Testis (tissue), 3 donors: ENCODE measurements around the gene WDR19. TPM values are rescaled to one million over a fixed set of nuclear protein-coding genes. Genes with fewer than 3 reads are reported as not detected.

ENCODE experiments used
- DNase-seq: peaks from one replicate; pipeline ENCODE4 v3.0.0-alpha.2; 2019
- H3K27ac ChIP-seq, 2 donors: fragments of 200-600 bp; sonication (generic); one replicate each; pipeline ENCODE4 v1.5.1; 2019
- H3K27me3 ChIP-seq: fragments of 200-600 bp; sonication (generic); one replicate; pipeline ENCODE4 v1.5.1; 2019
- H3K36me3 ChIP-seq: fragments of 200-600 bp; sonication (generic); one replicate; pipeline ENCODE4 v1.5.1; 2017; ENCODE audit warnings: low read depth; ENCODE audit errors: missing control alignments
- H3K4me1 ChIP-seq: fragments of 200-600 bp; sonication (generic); one replicate; pipeline ENCODE4 v1.5.1; 2019
- H3K4me3 ChIP-seq, 2 donors: fragments of 200-600 bp; sonication (generic); one replicate each; pipeline ENCODE4 v1.5.1; 2017 to 2019
- H3K9me3 ChIP-seq: fragments of 200-600 bp; sonication (generic); one replicate; pipeline ENCODE4 v1.5.1; 2017
- CTCF ChIP-seq, 3 experiments: fragments of 450-650 bp in 2 of 3; fragments of 200-600 bp in 1 of 3; sonication (generic) in 1 of 3; IDR thresholded peaks; one replicate each; pipeline ENCODE4 v1.5.1; 2016 to 2019; ENCODE audit warnings: antibody characterized with exemption in 3 of 3, mild to moderate bottlenecking in 2 of 3, moderate library complexity in 1 of 3
- POLR2A ChIP-seq: fragments of 450-650 bp; IDR thresholded peaks from one replicate; pipeline ENCODE4 v1.6.1; 2017; ENCODE audit warnings: antibody characterized with exemption, mild to moderate bottlenecking, moderate library complexity
- WGBS, 2 donors: methylation state at CpG; one replicate each; pipeline ENCODE4 v1.1.5; 2018; 5-methylcytosine and 5-hydroxymethylcytosine counted together
- intact Hi-C: fragments of 100-400 bp; cut with DNase I; formaldehyde crosslinking; loops from one replicate; pipeline ENCODE4 v1.15.1; 2023; ENCODE audit warnings: low total_unique reads
- polyA plus RNA-seq: library from polyadenylated mRNA; stranded (reverse); fragments of 350-450 nt; fragmentation: Illumina TruSeq; extraction: RNeasy Lipid Tissue Mini Kit (QIAGEN cat#74804); gene quantifications from one replicate; pipeline ENCODE4 v1.2.3, GENCODE V29; 2014; ENCODE audit warnings: low read depth, low replicate concordance; ENCODE audit not compliant: insufficient read depth
- total RNA-seq, 2 donors: library from RNA; depleted of rRNA; stranded (reverse); fragments of >200 nt; gene quantifications; one replicate each; pipeline ENCODE4 v1.2.3, GENCODE V29; 2016

The WDR19 gene
- total and polyA plus RNA-seq, 3 donors from 2014 or later = 44.6 to 56.5 (median 49.3) TPM

- H3K27me3 ChIP-seq = no peaks in the 10 kb centered on the region
- no peak for DNase-seq
- WGBS, 2 donors = 94 to 98% methylated on average over 2 of the region's 2 CpGs
- no peak overlapping the region for H3K27ac ChIP-seq
- H3K4me3 ChIP-seq = no peak overlapping the region
- no peaks in the 10 kb centered on the region for H3K4me1 ChIP-seq
- H3K36me3 ChIP-seq = no peaks in the 10 kb centered on the region
- TF ChIP-seq POLR2A (no peak), CTCF (IDR thresholded peaks at IDR 0.05) (no peak)
- no peaks in the 10 kb centered on the region for H3K9me3 ChIP-seq
- intact Hi-C loops = no loop called here
Measured at GRCh38 chr4:39280770-39281169, 98.4 kb downstream of the WDR19 start.

GRCh38 chr4:39285111-39285795, 102.9 kb downstream of the WDR19 start:
- Histone ChIP-seq H3K27ac (no peak overlapping the region), H3K4me1 (no peaks in the 10 kb centered on the region), H3K4me3 (no peak overlapping the region), H3K27me3 (no peaks in the 10 kb centered on the region), H3K9me3 (no peaks in the 10 kb centered on the region), H3K36me3 (no peaks in the 10 kb centered on the region)
- no peak for TF ChIP-seq CTCF (IDR thresholded peaks at IDR 0.05)
- TF ChIP-seq POLR2A = no peak
- WGBS, 2 donors = 60 to 68% methylated on average over 7 of the region's 7 CpGs
- intact Hi-C loops = no loop called here
- DNase-seq = no peak

GRCh38 chr4:39285853-39286252, 103.5 kb downstream of the WDR19 start:
- intact Hi-C loops = no loop called here
- 92 to 96% methylated on average over 2 of the region's 2 CpGs for WGBS, 2 donors
- no peaks in the 10 kb centered on the region for H3K36me3 ChIP-seq

GRCh38 chr4:39286263-39286662, 103.9 kb downstream of the WDR19 start:
- H3K27ac ChIP-seq = no peak overlapping the region
- DNase-seq = no peak
- intact Hi-C loops = no loop called here
- no peaks in the 10 kb centered on the region for H3K36me3 ChIP-seq
- no peak overlapping the region for H3K4me3 ChIP-seq
- 95% methylated on average over 2 of the region's 2 CpGs for WGBS, 2 donors
- H3K4me1 ChIP-seq = no peaks in the 10 kb centered on the region
- no peaks in the 10 kb centered on the region for H3K9me3 ChIP-seq
- no peaks in the 10 kb centered on the region for H3K27me3 ChIP-seq
- TF ChIP-seq CTCF (IDR thresholded peaks at IDR 0.05) (no peak), POLR2A (no peak)

More at GRCh38 chr4:39285853-39286252, 103.5 kb downstream of the WDR19 start:
- H3K9me3 ChIP-seq = no peaks in the 10 kb centered on the region
- DNase-seq = no peak
- H3K4me3 ChIP-seq = no peak overlapping the region
- TF ChIP-seq CTCF (IDR thresholded peaks at IDR 0.05) = no peak
- TF ChIP-seq POLR2A = no peak
- no peaks in the 10 kb centered on the region for H3K4me1 ChIP-seq
- H3K27ac ChIP-seq = no peak overlapping the region
- no peaks in the 10 kb centered on the region for H3K27me3 ChIP-seq

GRCh38 chr4:39287223-39287622, 104.9 kb downstream of the WDR19 start:
- intact Hi-C loops = no loop called here
- Histone ChIP-seq H3K27ac (no peak overlapping the region), H3K36me3 (no peaks in the 10 kb centered on the region), H3K4me3 (no peak overlapping the region), H3K4me1 (no peaks in the 10 kb centered on the region), H3K27me3 (no peaks in the 10 kb centered on the region), H3K9me3 (no peaks in the 10 kb centered on the region)
- TF ChIP-seq CTCF (IDR thresholded peaks at IDR 0.05) (no peak), POLR2A (no peak)
- 93 to 96% methylated on average over 4 of the region's 4 CpGs for WGBS, 2 donors
- no peak for DNase-seq
